ENCODE results near the gene NME8. TPM values are rescaled to one million over a fixed set of nuclear protein-coding genes. Genes with fewer than 3 reads are reported as not detected.

Gene NME8
- total RNA-seq, 1 experiment from 2014 or later = not detected

- POLR2A ChIA-PET (ENCODE audit: unreplicated experiment) = no interaction called here
- intact Hi-C loops (cut with micrococcal nuclease; ENCODE audit: unreplicated experiment) = no loop called here
- CTCF ChIA-PET = no interaction called here
Measured at GRCh38 chr7:37928878-37929277, 80.5 kb downstream of the NME8 start.

GRCh38 chr7:37930226-37930948, 82.0 kb downstream of the NME8 start:
- no peak for DNase-seq
- H2AFZ ChIP-seq = no peak overlapping the region
- no peaks in the 10 kb centered on the region for H3F3A ChIP-seq (ENCODE audit: insufficient read depth, low read depth)
- H3K9me3 ChIP-seq (ENCODE audit: insufficient read depth, low read depth) = no peaks in the 10 kb centered on the region
- H3K4me1 ChIP-seq (replicated peaks; ENCODE audit: insufficient read depth) = no peaks in the 10 kb centered on the region
- 0 out of 2 replicates have a peak, but pooled peaks cover 6% of the 10 kb centered on the region for H3K27me3 ChIP-seq (ENCODE audit: insufficient read depth, low read depth)
- H3K9me2 ChIP-seq (ENCODE audit: insufficient read depth) = no peaks in the 10 kb centered on the region
- no peak for TF ChIP-seq EZH2 (IDR thresholded peaks at IDR 0.05; ENCODE audit: low read depth)
- no peak for TF ChIP-seq CTCF (conservative IDR thresholded peaks at IDR 0.05)
- BruUV-seq (replicated peaks) = no TSS peak
- H4K20me1 ChIP-seq (ENCODE audit: insufficient read depth) = no peaks in the 10 kb centered on the region
- intact Hi-C loops (cut with micrococcal nuclease; ENCODE audit: unreplicated experiment) = no loop called here
- ChIA-PET POLR2A (ENCODE audit: unreplicated experiment) (no interaction called here), CTCF (no interaction called here)
- no peaks in the 10 kb centered on the region for H3K36me3 ChIP-seq (ENCODE audit: low read depth)
- H3K27ac ChIP-seq = no peak overlapping the region
- H3K4me2 ChIP-seq = no peak overlapping the region
- no peaks in the 10 kb centered on the region for H3K79me2 ChIP-seq (ENCODE audit: low read depth)
- H3K4me3 ChIP-seq = no peak overlapping the region

More at GRCh38 chr7:37928878-37929277, 80.5 kb downstream of the NME8 start:
- Histone ChIP-seq H3K4me2 (no peak overlapping the region), H3K9me2 (ENCODE audit: insufficient read depth) (no peaks in the 10 kb centered on the region), H3K27me3 (ENCODE audit: insufficient read depth, low read depth) (0 out of 2 replicates have a peak, but pooled peaks cover 6% of the 10 kb centered on the region), H3K4me1 (replicated peaks; ENCODE audit: insufficient read depth) (no peaks in the 10 kb centered on the region), H3K79me2 (ENCODE audit: low read depth) (no peaks in the 10 kb centered on the region), H3K27ac (no peak overlapping the region), H3K4me3 (no peak overlapping the region), H4K20me1 (ENCODE audit: insufficient read depth) (no peaks in the 10 kb centered on the region), H3K36me3 (ENCODE audit: low read depth) (no peaks in the 10 kb centered on the region), H3F3A (ENCODE audit: insufficient read depth, low read depth) (no peaks in the 10 kb centered on the region), H2AFZ (no peak overlapping the region), H3K9me3 (ENCODE audit: insufficient read depth, low read depth) (no peaks in the 10 kb centered on the region)
- no peak for DNase-seq
- TF ChIP-seq EZH2 (IDR thresholded peaks at IDR 0.05; ENCODE audit: low read depth) (no peak), CTCF (conservative IDR thresholded peaks at IDR 0.05) (no peak)
- BruUV-seq (replicated peaks) = no TSS peak

GRCh38 chr7:37932543-37932942, 84.1 kb downstream of the NME8 start:
- H3K27ac ChIP-seq = no peak overlapping the region
- H2AFZ ChIP-seq = no peak overlapping the region
- BruUV-seq (replicated peaks) = no TSS peak
- H3K36me3 ChIP-seq (ENCODE audit: low read depth) = no peaks in the 10 kb centered on the region
- H3K27me3 ChIP-seq (ENCODE audit: insufficient read depth, low read depth) = 0 out of 2 replicates have a peak, but pooled peaks cover 6% of the 10 kb centered on the region
- H3F3A ChIP-seq (ENCODE audit: insufficient read depth, low read depth) = no peaks in the 10 kb centered on the region
- intact Hi-C loops (cut with micrococcal nuclease; ENCODE audit: unreplicated experiment) = no loop called here
- H3K4me2 ChIP-seq = no peak overlapping the region
- no peaks in the 10 kb centered on the region for H3K9me3 ChIP-seq (ENCODE audit: insufficient read depth, low read depth)
- H3K79me2 ChIP-seq (ENCODE audit: low read depth) = no peaks in the 10 kb centered on the region
- no peak overlapping the region for H3K4me3 ChIP-seq
- ChIA-PET POLR2A (ENCODE audit: unreplicated experiment) (no interaction called here), CTCF (no interaction called here)
- H4K20me1 ChIP-seq (ENCODE audit: insufficient read depth) = no peaks in the 10 kb centered on the region
- DNase-seq = no peak
- no peak for TF ChIP-seq EZH2 (IDR thresholded peaks at IDR 0.05; ENCODE audit: low read depth)
- no peak for TF ChIP-seq CTCF (conservative IDR thresholded peaks at IDR 0.05)
- H3K9me2 ChIP-seq (ENCODE audit: insufficient read depth) = no peaks in the 10 kb centered on the region
- H3K4me1 ChIP-seq (replicated peaks; ENCODE audit: insufficient read depth) = no peaks in the 10 kb centered on the region
